SKM-1 (cell line): ENCODE data around the gene ARHGAP26.

Experiments
- DNase-seq: peaks from one replicate; lab custom pipeline; 2025; ENCODE audit not compliant: unreplicated experiment; lab: John Stamatoyannopoulos, UW

Gene ARHGAP26

GRCh38 chr5:142869886-142870285 lies 99.7 kb downstream of the ARHGAP26 start:
- no peak for DNase-seq

- no peak for DNase-seq
These were observed 100.6 kb downstream of the ARHGAP26 start for GRCh38 chr5:142870532-142871362.

GRCh38 chr5:142871363-142872193 lies 101.4 kb downstream of the ARHGAP26 start:
- DNase-seq, result no peak

- DNase-seq, result no peak
These were observed 102.0 kb downstream of the ARHGAP26 start for GRCh38 chr5:142872217-142872616.

GRCh38 chr5:142872795-142873194 lies 102.6 kb downstream of the ARHGAP26 start:
- DNase-seq, result no peak

- no peak for DNase-seq
These were observed 103.7 kb downstream of the ARHGAP26 start for GRCh38 chr5:142873831-142874230.

GRCh38 chr5:142874540-142874939 lies 104.4 kb downstream of the ARHGAP26 start:
- DNase-seq, result no peak

- no peak for DNase-seq
These were observed 105.8 kb downstream of the ARHGAP26 start for GRCh38 chr5:142875936-142876335.

GRCh38 chr5:142876817-142877216 lies 106.6 kb downstream of the ARHGAP26 start:
- no peak for DNase-seq

GRCh38 chr5:142878111-142878510 lies 107.9 kb downstream of the ARHGAP26 start:
- no peak for DNase-seq

GRCh38 chr5:142878638-142879037 lies 108.5 kb downstream of the ARHGAP26 start:
- DNase-seq, result no peak

- peak; percentile 99 for DNase-seq
These were observed 111.1 kb downstream of the ARHGAP26 start for GRCh38 chr5:142881076-142881783.

- DNase-seq, result no peak
These were observed 111.6 kb downstream of the ARHGAP26 start for GRCh38 chr5:142881784-142882126.

- DNase-seq, result no peak
These were observed 112.8 kb downstream of the ARHGAP26 start for GRCh38 chr5:142883025-142883424.

- no peak for DNase-seq
These were observed 113.3 kb downstream of the ARHGAP26 start for GRCh38 chr5:142883438-142883837.

GRCh38 chr5:142884029-142884428 lies 113.9 kb downstream of the ARHGAP26 start:
- no peak for DNase-seq

GRCh38 chr5:142886211-142886610 lies 116.0 kb downstream of the ARHGAP26 start:
- DNase-seq, result no peak

GRCh38 chr5:142886956-142887355 lies 116.8 kb downstream of the ARHGAP26 start:
- DNase-seq, result no peak

GRCh38 chr5:142888469-142889085 lies 118.4 kb downstream of the ARHGAP26 start:
- peak; percentile 37 for DNase-seq

- no peak for DNase-seq
These were observed 121.8 kb downstream of the ARHGAP26 start for GRCh38 chr5:142892021-142892420.

- DNase-seq, result no peak
These were observed 124.1 kb downstream of the ARHGAP26 start for GRCh38 chr5:142894315-142894714.
